NCI-H460 (cell line): Measurements from ENCODE around the gene EMC1. TPM values are rescaled to one million over a fixed set of nuclear protein-coding genes. Genes with fewer than 3 reads are reported as not detected.
"Not testable (repeated sequence)": the region's sequence is repeated elsewhere in the genome, so short reads cannot be mapped to it uniquely, and the experiment has no call there.

Experiments
- DNase-seq: peaks from one replicate; pipeline ENCODE4 v3.0.0-alpha.2; 2016; ENCODE audit warnings: low read depth; ENCODE audit errors: extremely low read depth
- polyA plus RNA-seq: library from polyadenylated mRNA; depleted of rRNA; stranded (reverse); fragments of >200 nt; gene quantifications from 2 replicates; pipeline ENCODE4 v1.2.3, GENCODE V29; 2014; cell fraction: nucleus; rRNA removed
- total RNA-seq: library from RNA; depleted of rRNA; stranded (reverse); fragments of >200 nt; shearing (Covaris generic); gene quantifications from 2 replicates; pipeline ENCODE4 v1.2.3, GENCODE V29; 2014; rRNA removed

EMC1 gene
- total RNA-seq: 67.6 and 79.0 TPM in 2 replicates
- polyA plus RNA-seq: 69.4 and 86.5 TPM in 2 replicates

GRCh38 chr1:19251305-19252196, at the start of gene EMC1, which contains the start of gene MRTO4:
Gene EMC1, minus strand, starts transcription at chr1:19251524. Its CDS starts 15 bp downstream, at chr1:19251509.
Gene MRTO4, plus strand, starts transcription at chr1:19251805. Its CDS starts 31 bp downstream, at chr1:19251836.
- peak; percentile 61 for DNase-seq

DNA sequence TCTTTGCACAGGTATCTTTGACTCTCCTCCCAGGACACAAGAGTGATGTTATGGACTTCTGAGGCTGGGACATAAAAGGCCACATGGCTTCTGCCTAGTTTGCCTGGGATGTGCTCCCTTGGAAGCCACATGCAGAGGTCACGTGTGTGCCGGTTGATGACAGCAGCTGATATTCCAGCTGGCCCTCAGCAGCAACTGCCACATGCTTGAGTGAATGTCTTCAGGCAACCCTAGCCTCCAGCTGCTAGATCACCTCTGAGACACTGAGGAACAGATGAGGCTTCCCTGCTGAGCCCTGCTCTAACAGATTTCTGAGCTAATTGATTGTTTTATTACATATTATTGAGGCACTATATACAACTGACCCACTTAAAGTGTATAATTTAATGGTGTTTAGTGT, 48.9 kb upstream of the EMC1 start:
- DNase-seq: no peak

DNA sequence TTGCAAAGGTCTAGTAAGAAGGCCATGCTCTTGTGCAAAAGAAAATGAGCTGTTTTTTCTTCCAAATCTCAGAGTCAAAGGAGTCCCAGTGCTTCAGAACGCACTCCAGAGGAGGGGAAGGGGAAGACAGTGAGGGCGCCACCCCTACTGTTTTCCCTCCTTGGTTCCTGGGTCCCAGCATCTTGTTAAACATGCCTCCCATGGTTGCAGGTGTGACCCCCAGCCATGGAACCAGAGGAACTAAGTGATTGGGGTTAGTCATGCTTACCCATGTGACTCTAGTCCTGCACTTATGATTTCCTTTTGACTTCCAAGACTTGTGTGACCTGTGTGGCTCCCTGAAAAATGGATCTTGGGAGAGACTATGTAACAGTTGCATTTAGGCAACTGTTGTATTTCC, 43.3 kb upstream of the EMC1 start:
- no peak for DNase-seq

- no peak for DNase-seq
These were observed 37.9 kb upstream of the EMC1 start for GRCh38 chr1:19289244-19289643.

DNA sequence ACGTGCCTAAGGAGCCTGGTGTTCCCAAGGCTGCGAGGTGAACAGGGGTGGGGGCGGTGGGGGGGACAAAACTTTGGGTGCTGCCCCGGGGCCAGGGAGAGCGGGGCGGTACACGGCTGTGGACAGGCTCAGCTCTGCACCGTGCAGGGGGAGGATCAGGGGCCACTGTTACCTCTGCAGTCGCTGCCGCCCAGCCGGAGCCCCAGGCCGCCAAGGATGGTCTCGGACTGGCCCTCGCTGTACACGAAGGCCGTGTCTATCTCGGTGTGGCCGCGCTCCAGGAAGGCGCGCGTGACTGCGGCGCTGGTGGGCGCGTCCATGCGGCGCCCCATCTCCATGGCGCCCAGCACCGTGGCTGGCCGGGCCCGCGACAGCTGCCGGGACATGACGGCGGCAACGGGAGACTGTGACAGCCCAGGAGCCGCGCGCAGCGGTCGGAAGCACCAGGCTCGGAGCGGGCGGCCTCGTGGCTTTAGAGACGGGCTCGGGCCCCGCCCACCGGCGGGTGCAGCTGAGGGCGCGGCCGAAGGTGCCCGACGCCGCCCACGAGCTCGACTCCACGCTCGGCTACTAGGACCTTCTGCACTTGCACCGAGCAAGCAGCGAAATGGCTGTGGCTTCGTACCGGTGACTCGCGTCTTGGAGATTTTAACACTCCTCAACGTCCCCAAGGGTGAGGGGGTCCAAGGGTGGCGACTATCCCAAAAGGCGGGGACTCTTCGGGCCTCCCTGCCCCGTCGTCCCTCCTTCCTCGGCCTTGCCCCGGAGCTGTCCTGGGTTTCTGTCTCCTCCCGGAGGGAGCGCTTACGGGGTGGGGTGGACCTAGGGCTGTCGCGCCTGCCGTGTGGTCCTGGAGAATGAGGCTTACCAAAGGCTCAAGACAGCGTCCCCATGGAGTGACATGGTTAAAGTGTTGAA, 37.3 kb upstream of the EMC1 start, which contains the start of gene AKR7A3:
TSS of gene AKR7A3 (minus strand) at position 447 of the 918 bp plus-strand sequence. CDS start at position 386, 61 bp downstream.
- DNase-seq: not testable (repeated sequence)

- DNase-seq: no peak
These were observed 36.3 kb upstream of the EMC1 start for GRCh38 chr1:19287436-19288185.

DNA sequence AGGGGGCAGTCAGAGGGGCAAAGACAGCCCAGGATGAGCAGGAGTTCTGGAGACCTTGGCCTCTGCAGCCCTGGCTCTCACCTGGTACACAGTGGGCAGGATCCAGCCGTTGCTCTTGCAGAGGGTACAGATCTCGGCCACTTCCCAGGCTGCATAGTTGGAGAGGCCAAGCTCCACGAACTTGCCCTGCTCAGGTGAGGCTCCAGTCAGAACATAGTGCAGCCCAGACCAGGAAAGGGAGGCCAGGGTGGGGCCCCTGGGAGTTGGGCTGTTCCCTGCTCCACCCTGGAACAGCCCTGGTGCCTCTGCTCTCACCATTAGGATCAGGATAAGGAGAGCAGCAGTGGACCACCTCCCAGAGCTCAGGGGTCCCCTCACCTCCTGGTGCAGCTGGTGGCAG, 34.5 kb upstream of the EMC1 start:
- DNase-seq: not testable (repeated sequence)

DNA sequence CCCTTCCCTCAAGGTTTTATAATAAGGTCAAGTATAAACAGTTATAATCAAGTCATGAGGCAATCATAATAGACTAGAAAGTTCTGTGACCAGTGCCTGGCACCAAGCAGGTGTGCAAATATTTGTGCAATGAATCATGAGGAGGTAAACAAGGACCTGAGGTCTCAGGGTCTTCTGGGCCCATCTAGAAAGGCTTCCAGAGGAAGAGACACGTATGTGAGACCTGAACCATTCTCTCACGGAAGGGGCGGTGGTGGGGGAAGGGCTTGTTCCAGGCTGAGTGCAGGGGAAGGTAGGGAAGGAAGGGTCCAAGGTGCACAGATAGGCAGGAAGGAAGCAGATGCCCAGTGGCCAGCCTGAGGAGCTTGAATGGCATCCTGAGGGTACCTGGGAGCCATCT, 34.0 kb upstream of the EMC1 start:
- DNase-seq: not testable (repeated sequence)

- no peak for DNase-seq
These were observed 33.6 kb upstream of the EMC1 start for GRCh38 chr1:19284881-19285280.

GRCh38 chr1:19283891-19284290, 32.6 kb upstream of the EMC1 start:
- no peak for DNase-seq

DNA sequence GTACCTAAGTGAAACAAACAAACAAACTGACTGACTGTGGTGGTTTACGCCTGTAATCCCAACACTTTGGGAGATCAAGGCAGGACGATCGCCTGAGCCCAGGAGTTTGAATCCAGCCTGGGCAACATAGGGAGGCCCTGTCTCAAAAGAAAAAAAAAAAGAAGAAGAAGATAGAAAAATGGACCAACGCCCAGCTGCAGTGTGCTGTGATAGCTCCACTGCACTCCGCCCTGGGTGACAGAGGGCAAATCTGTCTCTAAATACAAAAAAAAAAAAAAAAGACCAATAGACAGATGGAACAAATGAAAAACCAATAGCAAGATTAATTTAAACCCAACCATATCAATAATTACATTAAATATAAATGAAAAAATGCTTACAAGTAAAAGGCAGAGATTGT, 23.3 kb upstream of the EMC1 start:
- no peak for DNase-seq

DNA sequence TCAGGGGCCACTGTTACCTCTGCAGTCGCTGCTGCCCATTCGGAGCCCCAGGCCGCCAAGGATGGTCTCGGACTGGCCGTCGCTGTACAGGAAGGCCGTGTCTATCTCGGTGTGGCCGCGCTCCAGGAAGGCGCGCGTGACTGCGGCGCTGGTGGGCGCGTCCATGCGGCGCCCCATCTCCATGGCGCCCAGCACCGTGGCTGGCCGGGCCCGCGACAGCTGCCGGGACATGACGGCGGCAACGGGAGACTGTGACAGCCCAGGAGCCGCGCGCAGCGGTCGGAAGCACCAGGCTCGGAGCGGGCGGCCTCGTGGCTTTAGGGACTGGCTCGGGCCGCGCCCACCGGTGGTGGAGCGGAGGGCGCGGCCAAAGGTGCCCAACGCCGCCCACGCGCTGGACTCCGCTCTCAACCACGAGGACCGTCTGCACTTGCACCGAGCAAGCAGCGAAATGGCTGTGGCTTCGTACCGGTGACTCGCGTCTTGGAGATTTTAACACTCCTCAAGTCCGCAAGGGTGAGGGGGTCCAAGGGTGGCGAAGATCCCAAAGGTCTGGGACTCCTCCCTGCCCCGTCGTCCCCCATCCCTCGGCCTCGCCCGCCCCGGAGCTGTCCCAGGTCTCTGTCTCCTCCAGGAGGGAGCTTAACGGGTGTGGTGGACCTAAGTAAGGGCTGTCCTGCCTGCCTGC, 22.7 kb upstream of the EMC1 start:
- DNase-seq: not testable (repeated sequence)

DNA sequence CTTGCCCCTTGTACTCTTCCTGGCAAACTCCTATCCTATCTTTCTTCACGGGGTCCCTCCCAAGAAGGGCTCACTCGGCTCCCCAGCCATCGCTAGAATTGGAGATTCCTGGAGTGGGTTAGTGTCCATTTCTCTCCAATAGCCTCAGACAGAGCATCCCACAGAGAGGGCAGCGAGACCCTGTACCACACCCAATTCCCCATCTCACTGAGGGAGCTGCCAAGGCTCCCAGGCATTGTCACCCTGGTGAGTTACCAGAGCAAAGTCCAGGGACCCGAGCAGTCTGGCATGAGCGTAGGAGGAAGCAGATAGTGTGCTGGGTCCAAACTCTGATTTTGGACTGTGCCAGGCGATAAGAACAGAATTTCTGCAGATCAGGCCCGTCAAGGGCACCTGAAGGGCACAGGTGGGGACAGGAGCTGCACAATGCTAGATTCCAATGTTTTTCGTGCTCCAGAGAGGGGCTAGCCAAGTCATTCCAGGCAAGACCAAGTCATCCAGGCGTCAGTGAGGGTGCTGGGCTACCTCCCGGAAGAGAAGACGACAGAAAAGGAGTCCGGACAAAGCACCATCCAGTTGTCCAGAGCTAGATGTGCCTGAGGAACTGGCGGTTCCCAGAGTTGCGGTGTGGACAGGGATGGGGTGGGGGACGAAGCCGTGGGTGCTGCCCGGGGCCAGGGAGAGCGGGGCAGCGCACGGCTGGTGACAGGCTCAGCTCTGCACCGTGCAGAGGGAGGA, 22.0 kb upstream of the EMC1 start:
- DNase-seq: no peak

DNA sequence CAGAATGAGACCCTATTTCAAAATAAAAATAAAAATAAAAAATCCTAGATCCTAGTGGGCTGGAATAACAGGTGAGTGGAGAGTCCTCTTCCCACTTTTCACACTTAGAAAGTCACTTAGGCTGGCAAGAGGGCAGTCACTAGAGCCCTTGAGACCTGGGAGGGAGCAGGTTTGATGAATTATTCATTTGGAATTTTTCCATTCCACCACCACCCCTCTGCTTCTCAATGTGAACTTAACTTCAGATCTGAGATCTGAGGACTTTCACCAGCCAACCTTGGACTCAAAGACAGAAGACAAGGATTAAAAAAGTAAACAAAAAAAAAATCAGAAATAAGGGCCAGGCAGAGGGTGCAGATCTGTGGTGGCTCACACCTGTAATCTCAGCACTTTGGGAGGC, 20.7 kb upstream of the EMC1 start:
- no peak for DNase-seq

DNA sequence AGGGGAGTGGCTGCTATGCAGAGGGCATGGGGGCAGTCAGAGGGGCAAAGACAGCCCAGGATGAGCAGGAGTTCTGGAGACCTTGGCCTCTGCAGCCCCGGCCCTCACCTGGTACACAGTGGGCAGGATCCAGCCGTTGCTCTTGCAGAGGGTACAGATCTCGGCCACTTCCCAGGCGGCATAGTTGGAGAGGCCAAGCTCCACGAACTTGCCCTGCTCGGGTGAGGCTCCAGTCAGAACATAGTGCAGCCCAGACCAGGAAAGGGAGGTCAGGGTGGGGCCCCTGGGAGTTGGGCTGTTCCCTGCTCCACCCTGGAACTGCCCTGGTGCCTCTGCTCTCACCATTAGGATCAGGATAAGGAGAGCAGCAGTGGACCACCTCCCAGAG, 19.0 kb upstream of the EMC1 start:
- not testable (repeated sequence) for DNase-seq

- not testable (repeated sequence) for DNase-seq
These were observed 18.4 kb upstream of the EMC1 start for GRCh38 chr1:19269427-19270342.

GRCh38 chr1:19268445-19268844, 17.1 kb upstream of the EMC1 start:
- no peak for DNase-seq

DNA sequence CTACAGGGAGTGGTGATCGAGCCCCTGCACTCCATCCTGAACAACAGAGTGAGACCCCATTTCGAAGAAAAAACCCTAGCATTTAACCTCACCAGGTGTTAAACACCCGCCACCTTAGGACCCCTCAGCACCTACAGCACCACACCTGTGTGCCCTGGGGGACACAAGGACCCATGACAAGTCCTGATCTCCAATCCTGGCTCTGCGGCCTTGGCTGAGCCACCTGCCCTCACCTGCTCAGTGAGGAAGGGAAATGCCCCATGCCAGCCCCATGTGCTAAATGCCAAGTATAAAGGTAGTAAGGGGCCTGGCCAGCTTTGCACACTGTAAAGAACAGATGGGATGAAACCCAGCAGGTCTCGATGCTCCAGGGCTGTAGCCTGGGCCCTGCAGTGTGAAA, 11.4 kb upstream of the EMC1 start:
- DNase-seq: no peak
